K562 (cell line): ENCODE measurements around the gene JPT2. TPM values are rescaled to one million over a fixed set of nuclear protein-coding genes. Genes with fewer than 3 reads are reported as not detected.

ENCODE experiments used
- ESRRB ChIP-seq: fragments of 250-450 bp; sonication (Bioruptor Pico); IDR thresholded peaks from 2 replicates; pipeline ENCODE4 v1.5.0; 2020; ENCODE audit warnings: mild to moderate bottlenecking, moderate library complexity, borderline replicate concordance
- HDAC2 ChIP-seq: fragments of 450-650 bp; IDR thresholded peaks from 2 replicates; pipeline ENCODE4 v1.6.1; 2016; ENCODE audit warnings: mild to moderate bottlenecking
- HNRNPH1 ChIP-seq: fragments of 200-400 bp; formaldehyde crosslinking; optimal IDR thresholded peaks from 2 replicates; pipeline ENCODE3; 2017; ENCODE audit warnings: low read depth, mild to moderate bottlenecking, low read length, moderate library complexity
- KDM1A ChIP-seq, 2 experiments: fragments of 450-650 bp; IDR thresholded peaks; 2 replicates each; pipeline ENCODE4 v1.6.1; 2016; ENCODE audit warnings: mild to moderate bottlenecking in 2 of 2
- MAZ ChIP-seq, 2 experiments: fragments of 450-650 bp in 1 of 2; sonication (generic) in 1 of 2; formaldehyde crosslinking; IDR thresholded peaks in 1 of 2; conservative IDR thresholded peaks in 1 of 2; 2 replicates each; pipeline versions ENCODE4 v1.4.0 to v1.5.0; 2020; ENCODE audit warnings: mild to moderate bottlenecking in 1 of 2, missing genetic modification reagents in 1 of 2
- NR2C2 ChIP-seq, 2 experiments: fragments of 200-800 bp in 1 of 2; sonication (Bioruptor generic) in 1 of 2; sonication (generic) in 1 of 2; formaldehyde crosslinking in 1 of 2; IDR thresholded peaks; 2 replicates each; pipeline versions ENCODE4 v1.6.1 to v1.8.0; 2016 to 2022; ENCODE audit warnings: mild to moderate bottlenecking in 1 of 2, missing compliant biosample characterization in 1 of 2, missing genetic modification characterization in 1 of 2, missing genetic modification reagents in 1 of 2
- ZKSCAN8 ChIP-seq: fragments of 200-800 bp; sonication (Bioruptor generic); IDR thresholded peaks from 2 replicates; pipeline ENCODE4 v1.6.1; 2016; ENCODE audit warnings: missing genetic modification characterization, missing compliant biosample characterization
- ZNF431 ChIP-seq: sonication (generic); formaldehyde crosslinking; IDR thresholded peaks from 2 replicates; pipeline ENCODE4 v1.8.0; 2022; ENCODE audit warnings: mild to moderate bottlenecking, missing genetic modification reagents
- ZNF785 ChIP-seq: fragments of 250-450 bp; sonication (Bioruptor Pico); IDR thresholded peaks from 2 replicates; pipeline ENCODE4 v1.4.0; 2020; ENCODE audit warnings: mild to moderate bottlenecking
- polyA plus RNA-seq, 8 experiments: library from polyadenylated mRNA; depleted of rRNA in 4 of 8; stranded (reverse) in 5 of 8; unstranded in 3 of 8; fragments of >200 nt; fragmentation: Nextera tagmentation in 2 of 8; fragmentation: Illumina TruSeq in 1 of 8; extraction: Ambion mirVana in 2 of 8; extraction: Trizol in 1 of 8; gene quantifications; 2 replicates each; pipeline versions ENCODE4 v1.2.1 to v1.2.3, GENCODE V29; 2011 to 2014; ENCODE audit warnings: inconsistent platforms in 1 of 8, missing spikeins in 1 of 8
- total RNA-seq, 7 experiments: library from RNA; depleted of rRNA in 6 of 7; stranded (reverse); fragments of >200 nt in 6 of 7; fragmentation: Illumina TruSeq in 2 of 7; extraction: Trizol in 2 of 7; gene quantifications; 2 replicates each; pipeline versions ENCODE4 v1.2.1 to v1.2.3, GENCODE V29; 2011 to 2021; ENCODE audit warnings: low replicate concordance in 1 of 7
- TF ChIP-seq, protein P1 (sequence below), 2 experiments: fragments of 150-350 bp in 1 of 2; IDR thresholded peaks; 2 replicates each; pipeline ENCODE4 v1.6.1; 2012 to 2016; ENCODE audit warnings: low read depth in 2 of 2, low read length in 2 of 2, mild to moderate bottlenecking in 1 of 2, moderate library complexity in 1 of 2
- TF ChIP-seq, protein P2 (sequence below): fragments of 450-650 bp; conservative IDR thresholded peaks from 2 replicates; pipeline ENCODE4 v1.6.1; 2016; ENCODE audit warnings: missing genetic modification characterization, low read depth, mild to moderate bottlenecking, missing compliant biosample characterization, moderate library complexity
- TF ChIP-seq, protein P3 (sequence below): sonication (generic); formaldehyde crosslinking; IDR thresholded peaks from 2 replicates; pipeline ENCODE4 v1.8.1; 2023; ENCODE audit warnings: mild to moderate bottlenecking, missing genetic modification reagents
- TF ChIP-seq, protein P4 (sequence below): fragments of 250-450 bp; sonication (Bioruptor Pico); IDR thresholded peaks from 2 replicates; pipeline ENCODE4 v1.4.0; 2020

JPT2 gene
- total and polyA plus RNA-seq, 9 of the 15 experiments (the other 6 are each of a cell fraction or from before 2014, with no cell fraction given): 25.5 to 133 (median 106) TPM

DNA sequence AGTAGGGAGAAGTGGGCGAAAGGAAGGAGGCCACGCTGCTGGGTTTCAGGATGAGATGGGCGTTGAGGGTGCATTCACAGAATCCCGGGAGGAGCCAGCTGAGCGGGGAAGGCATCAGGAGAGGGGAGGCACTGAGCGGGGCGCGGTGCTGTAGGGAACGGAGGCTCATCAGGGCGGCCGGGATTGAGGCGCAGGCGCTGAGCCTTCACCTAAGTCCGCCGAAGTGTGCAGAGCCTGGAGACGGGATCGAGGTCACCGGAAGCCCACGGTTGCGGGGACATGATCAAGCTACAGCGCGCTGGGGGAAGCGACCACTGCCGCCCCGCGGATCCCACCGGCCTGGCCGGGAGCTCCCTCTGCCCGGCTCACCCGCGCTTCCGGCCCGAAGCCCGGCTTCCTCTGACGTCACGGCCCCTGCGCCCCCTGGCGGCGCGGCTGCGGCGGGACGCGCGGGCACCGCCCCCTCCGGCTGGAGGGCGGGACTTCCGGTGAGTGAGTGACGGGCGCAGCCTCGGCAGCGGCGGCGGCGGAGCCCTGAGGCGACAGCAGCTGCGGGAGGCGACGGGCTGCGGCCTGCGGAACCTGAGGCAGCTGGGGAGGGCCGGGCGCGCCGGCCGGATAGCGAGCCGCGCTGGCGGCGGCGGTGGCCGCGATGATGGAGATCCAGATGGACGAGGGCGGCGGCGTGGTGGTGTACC lies 27.8 kb downstream of the JPT2 start, which contains the start of gene MAPK8IP3 (continued):
- TF ChIP-seq MAZ (CRISPR knock-in tag; conservative IDR thresholded peaks at IDR 0.05 in 1 of 2, IDR thresholded peaks at IDR 0.05 in 1 of 2) (peak; percentile 56 to 92), HDAC2 (peak; percentile 72; the same call in 1 of the 2 replicates), ZKSCAN8 (no peak), HNRNPH1 (no peak), ZNF785 (CRISPR knock-in tag) (no peak), NR2C2 (CRISPR knock-in tag; IDR thresholded peaks at IDR 0.05) (no peak), NR2C2 (tag; IDR thresholded peaks at IDR 0.05) (no peak), ZNF431 (CRISPR knock-in tag) (0 out of 2 replicates have a peak, but pooled peaks have one; percentile 37), ESRRB (no peak), KDM1A (IDR thresholded peaks at IDR 0.05) (no peak)
- TF ChIP-seq, protein P1, sequence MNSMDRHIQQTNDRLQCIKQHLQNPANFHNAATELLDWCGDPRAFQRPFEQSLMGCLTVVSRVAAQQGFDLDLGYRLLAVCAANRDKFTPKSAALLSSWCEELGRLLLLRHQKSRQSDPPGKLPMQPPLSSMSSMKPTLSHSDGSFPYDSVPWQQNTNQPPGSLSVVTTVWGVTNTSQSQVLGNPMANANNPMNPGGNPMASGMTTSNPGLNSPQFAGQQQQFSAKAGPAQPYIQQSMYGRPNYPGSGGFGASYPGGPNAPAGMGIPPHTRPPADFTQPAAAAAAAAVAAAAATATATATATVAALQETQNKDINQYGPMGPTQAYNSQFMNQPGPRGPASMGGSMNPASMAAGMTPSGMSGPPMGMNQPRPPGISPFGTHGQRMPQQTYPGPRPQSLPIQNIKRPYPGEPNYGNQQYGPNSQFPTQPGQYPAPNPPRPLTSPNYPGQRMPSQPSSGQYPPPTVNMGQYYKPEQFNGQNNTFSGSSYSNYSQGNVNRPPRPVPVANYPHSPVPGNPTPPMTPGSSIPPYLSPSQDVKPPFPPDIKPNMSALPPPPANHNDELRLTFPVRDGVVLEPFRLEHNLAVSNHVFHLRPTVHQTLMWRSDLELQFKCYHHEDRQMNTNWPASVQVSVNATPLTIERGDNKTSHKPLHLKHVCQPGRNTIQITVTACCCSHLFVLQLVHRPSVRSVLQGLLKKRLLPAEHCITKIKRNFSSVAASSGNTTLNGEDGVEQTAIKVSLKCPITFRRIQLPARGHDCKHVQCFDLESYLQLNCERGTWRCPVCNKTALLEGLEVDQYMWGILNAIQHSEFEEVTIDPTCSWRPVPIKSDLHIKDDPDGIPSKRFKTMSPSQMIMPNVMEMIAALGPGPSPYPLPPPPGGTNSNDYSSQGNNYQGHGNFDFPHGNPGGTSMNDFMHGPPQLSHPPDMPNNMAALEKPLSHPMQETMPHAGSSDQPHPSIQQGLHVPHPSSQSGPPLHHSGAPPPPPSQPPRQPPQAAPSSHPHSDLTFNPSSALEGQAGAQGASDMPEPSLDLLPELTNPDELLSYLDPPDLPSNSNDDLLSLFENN (IDR thresholded peaks at IDR 0.05; ENCODE audit: low read depth in 2 of 2, low read length in 2 of 2): peak in 1 of 2 experiments; percentile 64; a peak in 1 of 4 replicates
- TF ChIP-seq, protein P2, sequence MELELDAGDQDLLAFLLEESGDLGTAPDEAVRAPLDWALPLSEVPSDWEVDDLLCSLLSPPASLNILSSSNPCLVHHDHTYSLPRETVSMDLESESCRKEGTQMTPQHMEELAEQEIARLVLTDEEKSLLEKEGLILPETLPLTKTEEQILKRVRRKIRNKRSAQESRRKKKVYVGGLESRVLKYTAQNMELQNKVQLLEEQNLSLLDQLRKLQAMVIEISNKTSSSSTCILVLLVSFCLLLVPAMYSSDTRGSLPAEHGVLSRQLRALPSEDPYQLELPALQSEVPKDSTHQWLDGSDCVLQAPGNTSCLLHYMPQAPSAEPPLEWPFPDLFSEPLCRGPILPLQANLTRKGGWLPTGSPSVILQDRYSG (tag): no peak
- TF ChIP-seq, protein P3, sequence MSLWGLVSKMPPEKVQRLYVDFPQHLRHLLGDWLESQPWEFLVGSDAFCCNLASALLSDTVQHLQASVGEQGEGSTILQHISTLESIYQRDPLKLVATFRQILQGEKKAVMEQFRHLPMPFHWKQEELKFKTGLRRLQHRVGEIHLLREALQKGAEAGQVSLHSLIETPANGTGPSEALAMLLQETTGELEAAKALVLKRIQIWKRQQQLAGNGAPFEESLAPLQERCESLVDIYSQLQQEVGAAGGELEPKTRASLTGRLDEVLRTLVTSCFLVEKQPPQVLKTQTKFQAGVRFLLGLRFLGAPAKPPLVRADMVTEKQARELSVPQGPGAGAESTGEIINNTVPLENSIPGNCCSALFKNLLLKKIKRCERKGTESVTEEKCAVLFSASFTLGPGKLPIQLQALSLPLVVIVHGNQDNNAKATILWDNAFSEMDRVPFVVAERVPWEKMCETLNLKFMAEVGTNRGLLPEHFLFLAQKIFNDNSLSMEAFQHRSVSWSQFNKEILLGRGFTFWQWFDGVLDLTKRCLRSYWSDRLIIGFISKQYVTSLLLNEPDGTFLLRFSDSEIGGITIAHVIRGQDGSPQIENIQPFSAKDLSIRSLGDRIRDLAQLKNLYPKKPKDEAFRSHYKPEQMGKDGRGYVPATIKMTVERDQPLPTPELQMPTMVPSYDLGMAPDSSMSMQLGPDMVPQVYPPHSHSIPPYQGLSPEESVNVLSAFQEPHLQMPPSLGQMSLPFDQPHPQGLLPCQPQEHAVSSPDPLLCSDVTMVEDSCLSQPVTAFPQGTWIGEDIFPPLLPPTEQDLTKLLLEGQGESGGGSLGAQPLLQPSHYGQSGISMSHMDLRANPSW: no peak
- TF ChIP-seq, protein P4, sequence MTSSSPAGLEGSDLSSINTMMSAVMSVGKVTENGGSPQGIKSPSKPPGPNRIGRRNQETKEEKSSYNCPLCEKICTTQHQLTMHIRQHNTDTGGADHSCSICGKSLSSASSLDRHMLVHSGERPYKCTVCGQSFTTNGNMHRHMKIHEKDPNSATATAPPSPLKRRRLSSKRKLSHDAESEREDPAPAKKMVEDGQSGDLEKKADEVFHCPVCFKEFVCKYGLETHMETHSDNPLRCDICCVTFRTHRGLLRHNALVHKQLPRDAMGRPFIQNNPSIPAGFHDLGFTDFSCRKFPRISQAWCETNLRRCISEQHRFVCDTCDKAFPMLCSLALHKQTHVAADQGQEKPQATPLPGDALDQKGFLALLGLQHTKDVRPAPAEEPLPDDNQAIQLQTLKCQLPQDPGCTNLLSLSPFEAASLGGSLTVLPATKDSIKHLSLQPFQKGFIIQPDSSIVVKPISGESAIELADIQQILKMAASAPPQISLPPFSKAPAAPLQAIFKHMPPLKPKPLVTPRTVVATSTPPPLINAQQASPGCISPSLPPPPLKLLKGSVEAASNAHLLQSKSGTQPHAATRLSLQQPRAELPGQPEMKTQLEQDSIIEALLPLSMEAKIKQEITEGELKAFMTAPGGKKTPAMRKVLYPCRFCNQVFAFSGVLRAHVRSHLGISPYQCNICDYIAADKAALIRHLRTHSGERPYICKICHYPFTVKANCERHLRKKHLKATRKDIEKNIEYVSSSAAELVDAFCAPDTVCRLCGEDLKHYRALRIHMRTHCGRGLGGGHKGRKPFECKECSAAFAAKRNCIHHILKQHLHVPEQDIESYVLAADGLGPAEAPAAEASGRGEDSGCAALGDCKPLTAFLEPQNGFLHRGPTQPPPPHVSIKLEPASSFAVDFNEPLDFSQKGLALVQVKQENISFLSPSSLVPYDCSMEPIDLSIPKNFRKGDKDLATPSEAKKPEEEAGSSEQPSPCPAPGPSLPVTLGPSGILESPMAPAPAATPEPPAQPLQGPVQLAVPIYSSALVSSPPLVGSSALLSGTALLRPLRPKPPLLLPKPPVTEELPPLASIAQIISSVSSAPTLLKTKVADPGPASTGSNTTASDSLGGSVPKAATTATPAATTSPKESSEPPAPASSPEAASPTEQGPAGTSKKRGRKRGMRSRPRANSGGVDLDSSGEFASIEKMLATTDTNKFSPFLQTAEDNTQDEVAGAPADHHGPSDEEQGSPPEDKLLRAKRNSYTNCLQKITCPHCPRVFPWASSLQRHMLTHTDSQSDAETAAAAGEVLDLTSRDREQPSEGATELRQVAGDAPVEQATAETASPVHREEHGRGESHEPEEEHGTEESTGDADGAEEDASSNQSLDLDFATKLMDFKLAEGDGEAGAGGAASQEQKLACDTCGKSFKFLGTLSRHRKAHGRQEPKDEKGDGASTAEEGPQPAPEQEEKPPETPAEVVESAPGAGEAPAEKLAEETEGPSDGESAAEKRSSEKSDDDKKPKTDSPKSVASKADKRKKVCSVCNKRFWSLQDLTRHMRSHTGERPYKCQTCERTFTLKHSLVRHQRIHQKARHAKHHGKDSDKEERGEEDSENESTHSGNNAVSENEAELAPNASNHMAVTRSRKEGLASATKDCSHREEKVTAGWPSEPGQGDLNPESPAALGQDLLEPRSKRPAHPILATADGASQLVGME (CRISPR knock-in tag): peak; percentile 52; the same call in 1 of the 2 replicates
